B cell (primary cell): ENCODE measurements around the gene MFGE8.

Source experiments
- CTCF ChIP-seq: fragments of 200-600 bp; IDR thresholded peaks from one replicate; pipeline ENCODE4 v1.8.0; 2022; ENCODE audit warnings: antibody characterized with exemption, mild to moderate bottlenecking
- EZH2 ChIP-seq: IDR thresholded peaks from 2 replicates; pipeline ENCODE4 v1.6.1; 2012; ENCODE audit warnings: borderline replicate concordance, low read depth, mild to moderate bottlenecking, moderate library complexity, low read length; ENCODE audit not compliant: insufficient read depth, poor library complexity, severe bottlenecking

GRCh38 chr15:88930579-88930978, 17.4 kb upstream of the MFGE8 start:
- no peak for TF ChIP-seq CTCF
- no peak for TF ChIP-seq EZH2
